ENCODE results near the gene MXD1. TPM values are rescaled to one million over a fixed set of nuclear protein-coding genes. Genes with fewer than 3 reads are reported as not detected.
"Not testable (repeated sequence)": the region's sequence is repeated elsewhere in the genome, so short reads cannot be mapped to it uniquely, and the experiment has no call there.

Gene MXD1
- total RNA-seq, 2 experiments from 2014 or later: 14.1 to 14.3 TPM

- Mint-ChIP-seq H3K36me3 (peaks cover 3% of the 10 kb centered on the region), H3K4me1 (peaks cover 25% of the 10 kb centered on the region), H3K9me3 (no peaks in the 10 kb centered on the region), H3K27me3 (peaks cover 8% of the 10 kb centered on the region), H3K4me3 (no peak overlapping the region), H3K27ac (no peak overlapping the region)
- no peak for DNase-seq
- POLR2A ChIA-PET: no interaction called here
- no peak for ATAC-seq (ENCODE audit: low read depth)
These were observed 35.3 kb downstream of the MXD1 start for GRCh38 chr2:69950241-69950640.

GRCh38 chr2:69950671-69951070, 35.8 kb downstream of the MXD1 start:
- not testable (repeated sequence) for H3K27ac Mint-ChIP-seq; ATAC-seq (ENCODE audit: low read depth); DNase-seq; H3K4me3 Mint-ChIP-seq; H3K9me3 Mint-ChIP-seq; H3K36me3 Mint-ChIP-seq
- POLR2A ChIA-PET: interaction anchor here (1.1 kb wide), 1 partner anchor 118 kb away, joined by 3 read pairs; no protein-coding TSS in a partner anchor
- H3K27me3 Mint-ChIP-seq: peaks cover 12% of the 10 kb centered on the region
- peaks cover 22% of the 10 kb centered on the region for H3K4me1 Mint-ChIP-seq

GRCh38 chr2:69952336-69953115, 37.6 kb downstream of the MXD1 start:
- no peaks in the 10 kb centered on the region for H3K9me3 Mint-ChIP-seq
- POLR2A ChIA-PET: interaction anchor here (0.6 kb wide), 1 partner anchor 120 kb away, joined by 8 read pairs; no protein-coding TSS in a partner anchor
- peaks cover under 1% of the 10 kb centered on the region for H3K36me3 Mint-ChIP-seq
- peaks cover 29% of the 10 kb centered on the region for H3K27me3 Mint-ChIP-seq
- ATAC-seq (ENCODE audit: low read depth) (no peak), DNase-seq (no peak)
- H3K27ac Mint-ChIP-seq: no peak overlapping the region
- peaks cover 3% of the 10 kb centered on the region for H3K4me1 Mint-ChIP-seq
- H3K4me3 Mint-ChIP-seq: no peak overlapping the region

GRCh38 chr2:69954084-69954483, 39.2 kb downstream of the MXD1 start:
- POLR2A ChIA-PET: no interaction called here
- H3K4me3 Mint-ChIP-seq: no peak overlapping the region

GRCh38 chr2:69955029-69955428, 40.1 kb downstream of the MXD1 start:
- DNase-seq: no peak
- H3K27ac Mint-ChIP-seq: no peak overlapping the region
- POLR2A ChIA-PET: no interaction called here
- no peak overlapping the region for H3K4me3 Mint-ChIP-seq
- no peak for ATAC-seq (ENCODE audit: low read depth)
- H3K9me3 Mint-ChIP-seq: no peaks in the 10 kb centered on the region
- peaks cover 34% of the 10 kb centered on the region for H3K27me3 Mint-ChIP-seq
- no peaks in the 10 kb centered on the region for H3K36me3 Mint-ChIP-seq
- peaks cover 5% of the 10 kb centered on the region for H3K4me1 Mint-ChIP-seq

More at GRCh38 chr2:69954084-69954483, 39.2 kb downstream of the MXD1 start:
- no peaks in the 10 kb centered on the region for H3K36me3 Mint-ChIP-seq
- H3K27ac Mint-ChIP-seq: no peak overlapping the region
- no peak for ATAC-seq (ENCODE audit: low read depth)
- DNase-seq: no peak
- peaks cover 29% of the 10 kb centered on the region for H3K27me3 Mint-ChIP-seq
- H3K4me1 Mint-ChIP-seq: peaks cover 6% of the 10 kb centered on the region
- no peaks in the 10 kb centered on the region for H3K9me3 Mint-ChIP-seq

- POLR2A ChIA-PET: no interaction called here
- Mint-ChIP-seq H3K4me1 (peaks cover 5% of the 10 kb centered on the region), H3K36me3 (no peaks in the 10 kb centered on the region), H3K9me3 (no peaks in the 10 kb centered on the region), H3K4me3 (no peak overlapping the region), H3K27me3 (peaks cover 34% of the 10 kb centered on the region), H3K27ac (no peak overlapping the region)
- DNase-seq: no peak
- ATAC-seq (ENCODE audit: low read depth): no peak
These were observed 41.6 kb downstream of the MXD1 start for GRCh38 chr2:69956475-69956979.

- DNase-seq: no peak
These were observed 43.1 kb downstream of the MXD1 start for GRCh38 chr2:69957965-69958364.

GRCh38 chr2:69958480-69958879, 43.6 kb downstream of the MXD1 start:
- Mint-ChIP-seq H3K36me3 (no peaks in the 10 kb centered on the region), H3K4me1 (peaks cover 5% of the 10 kb centered on the region), H3K27ac (no peak overlapping the region), H3K9me3 (no peaks in the 10 kb centered on the region), H3K4me3 (no peak overlapping the region), H3K27me3 (peaks cover 34% of the 10 kb centered on the region)
- POLR2A ChIA-PET: no interaction called here
- DNase-seq (no peak), ATAC-seq (ENCODE audit: low read depth) (no peak)

More at GRCh38 chr2:69957965-69958364, 43.1 kb downstream of the MXD1 start:
- H3K4me1 Mint-ChIP-seq: peaks cover 5% of the 10 kb centered on the region
- H3K9me3 Mint-ChIP-seq: no peaks in the 10 kb centered on the region
- POLR2A ChIA-PET: no interaction called here
- no peak overlapping the region for H3K4me3 Mint-ChIP-seq
- no peak for ATAC-seq (ENCODE audit: low read depth)
- H3K27me3 Mint-ChIP-seq: peaks cover 34% of the 10 kb centered on the region
- H3K36me3 Mint-ChIP-seq: no peaks in the 10 kb centered on the region
- H3K27ac Mint-ChIP-seq: no peak overlapping the region

- H3K4me1 Mint-ChIP-seq: peaks cover 5% of the 10 kb centered on the region
- peaks cover 30% of the 10 kb centered on the region for H3K27me3 Mint-ChIP-seq
- DNase-seq (no peak), ATAC-seq (ENCODE audit: low read depth) (no peak)
- H3K27ac Mint-ChIP-seq: no peak overlapping the region
- no peaks in the 10 kb centered on the region for H3K9me3 Mint-ChIP-seq
- POLR2A ChIA-PET: no interaction called here
- H3K36me3 Mint-ChIP-seq: no peaks in the 10 kb centered on the region
- no peak overlapping the region for H3K4me3 Mint-ChIP-seq
These were observed 44.5 kb downstream of the MXD1 start for GRCh38 chr2:69959425-69959824.

GRCh38 chr2:69960821-69961220, 45.9 kb downstream of the MXD1 start:
- POLR2A ChIA-PET: no interaction called here
- DNase-seq: no peak
- ATAC-seq (ENCODE audit: low read depth): no peak
- H3K27me3 Mint-ChIP-seq: peaks cover 23% of the 10 kb centered on the region
- H3K4me1 Mint-ChIP-seq: peaks cover 7% of the 10 kb centered on the region
- H3K4me3 Mint-ChIP-seq: no peak overlapping the region
- H3K27ac Mint-ChIP-seq: no peak overlapping the region
- no peaks in the 10 kb centered on the region for H3K9me3 Mint-ChIP-seq
- no peaks in the 10 kb centered on the region for H3K36me3 Mint-ChIP-seq

GRCh38 chr2:69961496-69961895, 46.6 kb downstream of the MXD1 start, which contains the start of gene ASPRV1:
Gene ASPRV1 (minus strand): TSS chr2:69961631. CDS start chr2:69961436, 195 bp downstream.
- Mint-ChIP-seq H3K4me1 (peaks cover 7% of the 10 kb centered on the region), H3K36me3 (no peaks in the 10 kb centered on the region), H3K4me3 (no peak within 1 kb of the TSS), H3K27ac (no peak within 1 kb of the TSS), H3K27me3 (peaks cover 17% of the 10 kb centered on the region), H3K9me3 (no peaks in the 10 kb centered on the region)
- DNase-seq: no peak
- POLR2A ChIA-PET: no interaction called here
- no peak for ATAC-seq (ENCODE audit: low read depth)

GRCh38 chr2:69962986-69963730, 48.2 kb downstream of the MXD1 start:
- no peak for ATAC-seq (ENCODE audit: low read depth)
- Mint-ChIP-seq H3K4me1 (peaks cover 2% of the 10 kb centered on the region), H3K4me3 (no peak overlapping the region), H3K27me3 (peaks cover 5% of the 10 kb centered on the region), H3K36me3 (no peaks in the 10 kb centered on the region), H3K9me3 (no peaks in the 10 kb centered on the region), H3K27ac (no peak overlapping the region)
- no peak for DNase-seq
- POLR2A ChIA-PET: no interaction called here

- Mint-ChIP-seq H3K27ac (no peak overlapping the region), H3K27me3 (peaks cover 3% of the 10 kb centered on the region), H3K9me3 (no peaks in the 10 kb centered on the region), H3K4me3 (no peak overlapping the region), H3K4me1 (peaks cover 2% of the 10 kb centered on the region), H3K36me3 (no peaks in the 10 kb centered on the region)
- ATAC-seq (ENCODE audit: low read depth): no peak
- DNase-seq: no peak
- POLR2A ChIA-PET: no interaction called here
These were observed 49.5 kb downstream of the MXD1 start for GRCh38 chr2:69964353-69964841.
